Neural progenitor cell (in vitro differentiated cells): Measurements from ENCODE around the gene TBX18.

Experiments used
- CTCF ChIP-seq: fragments of 200-600 bp; sonication (generic); IDR thresholded peaks from 2 replicates; pipeline ENCODE4 v1.5.1; 2017; ENCODE audit warnings: antibody characterized with exemption, mild to moderate bottlenecking
- EZH2 ChIP-seq: fragments of 200-600 bp; sonication (generic); IDR thresholded peaks from 2 replicates; pipeline ENCODE4 v1.6.1; 2017; ENCODE audit warnings: antibody characterized with exemption, mild to moderate bottlenecking, moderate library complexity

GRCh38 chr6:84791233-84791632 is 26.8 kb upstream of the TBX18 start:
- TF ChIP-seq EZH2 (no peak), CTCF (no peak)
